ENCODE measurements around the gene PHYHIPL. TPM values are rescaled to one million over a fixed set of nuclear protein-coding genes. Genes with fewer than 3 reads are reported as not detected.
"Not testable (repeated sequence)": the region's sequence is repeated elsewhere in the genome, so short reads cannot be mapped to it uniquely, and the experiment has no call there.

PHYHIPL gene
- total and polyA plus RNA-seq, 8 donors = 0.12 to 5.9 (median 0.35) TPM; not detected in 3

- H3K27me3 ChIP-seq = no peaks in the 10 kb centered on the region
- DNase-seq = no peak
- TF ChIP-seq CTCF (IDR thresholded peaks at IDR 0.05) (no peak), EP300 (IDR thresholded peaks at IDR 0.05) (no peak), POLR2A (IDR thresholded peaks at IDR 0.05) (no peak), POLR2AphosphoS5 (IDR thresholded peaks at IDR 0.05) (no peak)
- peaks cover 0 to 5% (median 0%) of the 10 kb centered on the region in 4 donors for H3K4me1 ChIP-seq
- 76 to 83% (median 82%) methylated on average over 4 of the region's 4 CpGs for WGBS, 5 donors
- H3K36me3 ChIP-seq = no peaks in the 10 kb centered on the region
- no peak overlapping the region for H3K4me3 ChIP-seq
- intact Hi-C loops (cut with DNase I; ENCODE audit: low total_unique reads) = no loop called here
- no peaks in the 10 kb centered on the region for H3K9me3 ChIP-seq
- no peak overlapping the region for H3K27ac ChIP-seq
These were observed 59.7 kb downstream of the PHYHIPL start for GRCh38 chr10:59236064-59236697.

- H3K4me3 ChIP-seq = no peak overlapping the region
- H3K27me3 ChIP-seq = no peaks in the 10 kb centered on the region
- TF ChIP-seq POLR2AphosphoS5 (IDR thresholded peaks at IDR 0.05) (no peak), EP300 (IDR thresholded peaks at IDR 0.05) (no peak), POLR2A (IDR thresholded peaks at IDR 0.05) (no peak)
- no peaks in the 10 kb centered on the region for H3K9me3 ChIP-seq
- peaks cover 0 to 5% (median 0%) of the 10 kb centered on the region in 4 donors for H3K4me1 ChIP-seq
- no peaks in the 10 kb centered on the region for H3K36me3 ChIP-seq
- no peak for DNase-seq
- intact Hi-C loops (cut with DNase I; ENCODE audit: low total_unique reads) = no loop called here
- no peak overlapping the region for H3K27ac ChIP-seq
These were observed 61.3 kb downstream of the PHYHIPL start for GRCh38 chr10:59237775-59238174.

GRCh38 chr10:59239108-59239507, 62.7 kb downstream of the PHYHIPL start:
- H3K36me3 ChIP-seq; H3K9me3 ChIP-seq; H3K4me3 ChIP-seq; DNase-seq; H3K27ac ChIP-seq; H3K4me1 ChIP-seq; intact Hi-C loops (cut with DNase I; ENCODE audit: low total_unique reads); H3K27me3 ChIP-seq: not testable (repeated sequence)
- 59 to 87% (median 70%) methylated on average over 2 of the region's 2 CpGs for WGBS, 5 donors

GRCh38 chr10:59240582-59241183, 64.2 kb downstream of the PHYHIPL start:
- peak in 1 of 2 donors; percentile 74 for DNase-seq
- intact Hi-C loops (cut with DNase I; ENCODE audit: low total_unique reads) = loop anchor here (10.0 kb wide), 1 partner anchor 384 kb away; no protein-coding TSS in a partner anchor

GRCh38 chr10:59242057-59242456, 65.6 kb downstream of the PHYHIPL start:
- intact Hi-C loops (cut with DNase I; ENCODE audit: low total_unique reads) = loop anchor here (10.0 kb wide), 1 partner anchor 383 kb away; no protein-coding TSS in a partner anchor
- Histone ChIP-seq H3K27me3 (no peaks in the 10 kb centered on the region), H3K9me3 (no peaks in the 10 kb centered on the region), H3K27ac (no peak overlapping the region), H3K4me3 (no peak overlapping the region), H3K36me3 (no peaks in the 10 kb centered on the region), H3K4me1 (peaks cover 0 to 5% (median 0%) of the 10 kb centered on the region in 4 donors)
- no peak for DNase-seq
- WGBS, 5 donors = 91 to 100% (median 96%) methylated on average over 1 of the region's 1 CpG
- no peak for TF ChIP-seq CTCF (IDR thresholded peaks at IDR 0.05)
- TF ChIP-seq POLR2A (IDR thresholded peaks at IDR 0.05) = no peak
- TF ChIP-seq POLR2AphosphoS5 (IDR thresholded peaks at IDR 0.05) = no peak
- TF ChIP-seq EP300 (IDR thresholded peaks at IDR 0.05) = no peak

More at GRCh38 chr10:59240582-59241183, 64.2 kb downstream of the PHYHIPL start:
- Histone ChIP-seq H3K9me3 (no peaks in the 10 kb centered on the region), H3K36me3 (no peaks in the 10 kb centered on the region), H3K4me1 (peaks cover 0 to 5% (median 0%) of the 10 kb centered on the region in 4 donors), H3K4me3 (no peak overlapping the region), H3K27ac (no peak overlapping the region), H3K27me3 (no peaks in the 10 kb centered on the region)
- peak in 5 of 7 experiments; percentile 18 to 67 (median 62) for TF ChIP-seq CTCF (IDR thresholded peaks at IDR 0.05)
- TF ChIP-seq POLR2AphosphoS5 (IDR thresholded peaks at IDR 0.05) = peak in 1 of 3 donors; percentile 49
- no peak for TF ChIP-seq POLR2A (IDR thresholded peaks at IDR 0.05)
- no peak for TF ChIP-seq EP300 (IDR thresholded peaks at IDR 0.05)
- 33 to 53% (median 35%) methylated on average over 2 of the region's 2 CpGs for WGBS, 5 donors

Data from stomach (tissue), 9 donors.